Caco-2 (cell line): Measurements from ENCODE around the gene NTNG2. TPM values are rescaled to one million over a fixed set of nuclear protein-coding genes. Genes with fewer than 3 reads are reported as not detected.

ENCODE experiments used
- BruUV-seq: library from RNA; stranded (reverse); fragments of 400-500 nt; replicated peaks from 2 replicates; lab custom pipeline; 2021; lab: Mats Ljungman, UMichigan
- CTCF ChIA-PET: fragments of 300-600 bp; sonication (Branson Sonifier 250); formaldehyde crosslinking; loops from one replicate; lab custom pipeline; 2022; ENCODE audit warnings: antibody characterized with exemption; lab: Charles Lee
- POLR2A ChIA-PET: fragments of 300-600 bp; sonication (Branson Sonifier 250); formaldehyde crosslinking; loops from one replicate; lab custom pipeline; 2022; ENCODE audit warnings: antibody characterized with exemption; lab: Charles Lee
- DNase-seq, 2 experiments: peaks; one replicate each; pipeline versions ENCODE4 v3.0.0 to v3.0.0-alpha.2; 2020 to 2022
- H3K27me3 ChIP-seq: replicated peaks from 2 replicates; pipeline ENCODE4 v1.6.0; 2011; ENCODE audit warnings: low read length; ENCODE audit not compliant: control insufficient read depth, insufficient read depth
- H3K36me3 ChIP-seq: 2 replicates; pipeline ENCODE4 v1.5.1; 2011; ENCODE audit warnings: low read length; ENCODE audit not compliant: control insufficient read depth, insufficient read depth
- H3K4me1 ChIP-seq: fragments of 250-450 bp; sonication (Bioruptor Pico); 2 replicates; pipeline ENCODE4 v1.5.1; 2020; ENCODE audit warnings: mild to moderate bottlenecking
- H3K4me3 ChIP-seq: 2 replicates; pipeline ENCODE4 v1.5.1; 2011; ENCODE audit warnings: low read depth, mild to moderate bottlenecking, control low read depth, low read length
- H3K9me3 ChIP-seq: fragments of 250-450 bp; sonication (Bioruptor Pico); 2 replicates; pipeline ENCODE4 v1.5.1; 2020; ENCODE audit warnings: mild to moderate bottlenecking, moderate library complexity
- H3K27ac Mint-ChIP-seq: one replicate; pipeline ENCODE4 v1.8.0; 2022; ENCODE audit warnings: mixed read lengths; ENCODE audit not compliant: unreplicated experiment
- H3K27me3 Mint-ChIP-seq: one replicate; pipeline ENCODE4 v1.8.0; 2022; ENCODE audit warnings: mixed read lengths; ENCODE audit not compliant: insufficient read depth, unreplicated experiment
- H3K36me3 Mint-ChIP-seq: one replicate; pipeline ENCODE4 v1.8.0; 2022; ENCODE audit warnings: mild to moderate bottlenecking, mixed read lengths; ENCODE audit not compliant: insufficient read depth, unreplicated experiment
- H3K4me1 Mint-ChIP-seq: one replicate; pipeline ENCODE4 v1.8.0; 2022; ENCODE audit warnings: low read depth, mixed read lengths; ENCODE audit not compliant: unreplicated experiment
- H3K4me3 Mint-ChIP-seq: one replicate; pipeline ENCODE4 v1.8.0; 2022; ENCODE audit warnings: mild to moderate bottlenecking, moderate library complexity, mixed read lengths; ENCODE audit not compliant: unreplicated experiment
- H3K9me3 Mint-ChIP-seq: one replicate; pipeline ENCODE4 v1.8.0; 2022; ENCODE audit warnings: mixed read lengths; ENCODE audit not compliant: unreplicated experiment
- CTCF ChIP-seq, 2 experiments: fragments of 200-600 bp in 1 of 2; IDR thresholded peaks; 1 replicate in 1 of 2; 2 replicates in 1 of 2; pipeline versions ENCODE4 v1.5.1 to v1.8.0; 2011 to 2022; ENCODE audit warnings: antibody characterized with exemption in 1 of 2, control low read depth in 1 of 2, inconsistent platforms in 1 of 2, low read depth in 1 of 2, low read length in 1 of 2, mild to moderate bottlenecking in 1 of 2, moderate library complexity in 1 of 2; ENCODE audit not compliant: insufficient read depth in 1 of 2, severe bottlenecking in 1 of 2, unreplicated experiment in 1 of 2
- intact Hi-C: fragments of 100-400 bp; cut with micrococcal nuclease; formaldehyde crosslinking; loops from one replicate; pipeline ENCODE4 v1.10.0; 2022; ENCODE audit not compliant: unreplicated experiment
- total RNA-seq: library from RNA; stranded (reverse); gene quantifications from 2 replicates; pipeline ENCODE4 v1.2.3, GENCODE V29; 2022

Gene NTNG2
- total RNA-seq, 1 experiment from 2014 or later: not detected

GRCh38 chr9:132218208-132218607 is 56.4 kb downstream of the NTNG2 start:
- H3K9me3 ChIP-seq: no peaks in the 10 kb centered on the region
- Mint-ChIP-seq H3K4me1 (peaks cover 7% of the 10 kb centered on the region), H3K9me3 (no peaks in the 10 kb centered on the region), H3K36me3 (no peaks in the 10 kb centered on the region), H3K27ac (no peak overlapping the region), H3K4me3 (no peak overlapping the region), H3K27me3 (peaks cover 22% of the 10 kb centered on the region)
- H3K4me3 ChIP-seq: no peak overlapping the region
- DNase-seq: no peak
- H3K27me3 ChIP-seq: no peaks in the 10 kb centered on the region; the same call in 1 of the 2 replicates
- ChIA-PET CTCF (interaction anchor here (0.9 kb wide), 1 partner anchor 18 kb away, joined by 3 read pairs; no protein-coding TSS in a partner anchor), POLR2A (no interaction called here)
- intact Hi-C loops: no loop called here
- H3K36me3 ChIP-seq: no peaks in the 10 kb centered on the region
- TF ChIP-seq CTCF (IDR thresholded peaks at IDR 0.05; ENCODE audit: insufficient read depth in 1 of 2, low read depth in 1 of 2, low read length in 1 of 2, severe bottlenecking in 1 of 2, unreplicated experiment in 1 of 2): no peak
- BruUV-seq: no TSS peak
- H3K4me1 ChIP-seq: peaks cover 10% of the 10 kb centered on the region

GRCh38 chr9:132221941-132222340 is 60.1 kb downstream of the NTNG2 start:
- Histone ChIP-seq H3K9me3 (no peaks in the 10 kb centered on the region), H3K36me3 (no peaks in the 10 kb centered on the region), H3K4me3 (no peak overlapping the region), H3K4me1 (no peaks in the 10 kb centered on the region), H3K27me3 (no peaks in the 10 kb centered on the region; the same call in 1 of the 2 replicates)
- intact Hi-C loops: no loop called here
- TF ChIP-seq CTCF (IDR thresholded peaks at IDR 0.05; ENCODE audit: insufficient read depth in 1 of 2, low read depth in 1 of 2, low read length in 1 of 2, severe bottlenecking in 1 of 2, unreplicated experiment in 1 of 2): no peak
- no peaks in the 10 kb centered on the region for H3K9me3 Mint-ChIP-seq
- no peaks in the 10 kb centered on the region for H3K36me3 Mint-ChIP-seq
- no peak overlapping the region for H3K27ac Mint-ChIP-seq
- CTCF ChIA-PET: no interaction called here
- no TSS peak for BruUV-seq
- no peak overlapping the region for H3K4me3 Mint-ChIP-seq
- POLR2A ChIA-PET: no interaction called here
- no peaks in the 10 kb centered on the region for H3K4me1 Mint-ChIP-seq
- peaks cover 25% of the 10 kb centered on the region for H3K27me3 Mint-ChIP-seq
- DNase-seq: no peak

- intact Hi-C loops: no loop called here
- no peak for DNase-seq
- H3K9me3 Mint-ChIP-seq: no peaks in the 10 kb centered on the region
- no peaks in the 10 kb centered on the region; the same call in none of the 2 replicates for H3K27me3 ChIP-seq
- no peak overlapping the region for H3K4me3 Mint-ChIP-seq
- peaks cover 31% of the 10 kb centered on the region for H3K27me3 Mint-ChIP-seq
- H3K36me3 Mint-ChIP-seq: no peaks in the 10 kb centered on the region
- POLR2A ChIA-PET: no interaction called here
- no peak overlapping the region for H3K27ac Mint-ChIP-seq
- H3K36me3 ChIP-seq: no peaks in the 10 kb centered on the region
- TF ChIP-seq CTCF (IDR thresholded peaks at IDR 0.05; ENCODE audit: insufficient read depth in 1 of 2, low read depth in 1 of 2, low read length in 1 of 2, severe bottlenecking in 1 of 2, unreplicated experiment in 1 of 2): no peak
- no peak overlapping the region for H3K4me3 ChIP-seq
- no peaks in the 10 kb centered on the region for H3K9me3 ChIP-seq
- BruUV-seq: no TSS peak
- CTCF ChIA-PET: no interaction called here
- H3K4me1 ChIP-seq: no peaks in the 10 kb centered on the region
- no peaks in the 10 kb centered on the region for H3K4me1 Mint-ChIP-seq
Measured at GRCh38 chr9:132224645-132225044, 62.8 kb downstream of the NTNG2 start.
